Lung (tissue), 12 donors: ENCODE results near the gene SPACA5B. TPM values are rescaled to one million over a fixed set of nuclear protein-coding genes. Genes with fewer than 3 reads are reported as not detected.
"Not testable (repeated sequence)": the region's sequence is repeated elsewhere in the genome, so short reads cannot be mapped to it uniquely, and the experiment has no call there.

ENCODE experiments used
- ATAC-seq: fragments of 200-7000 bp; cut with Tn5 transposase; one replicate; pipeline ENCODE4 v1.9.1; 2020; ENCODE audit warnings: moderate number of reproducible peaks; ENCODE audit not compliant: insufficient read depth, low FRiP score
- DNase-seq, 3 donors: peaks; one replicate each; pipeline ENCODE4 v3.0.0-alpha.2; 2013 to 2017
- H3K27ac ChIP-seq, 2 donors: one replicate each; pipeline ENCODE4 v1.5.1; 2013; ENCODE audit warnings: mild to moderate bottlenecking in 2 of 2, moderate library complexity in 2 of 2, control low read depth in 1 of 2, inconsistent platforms in 1 of 2, low read depth in 1 of 2, low read length in 1 of 2
- H3K27me3 ChIP-seq, 3 donors: one replicate each; pipeline ENCODE4 v1.5.1; 2013; ENCODE audit warnings: low read length in 2 of 3; ENCODE audit not compliant: control insufficient read depth in 3 of 3, insufficient read depth in 3 of 3
- H3K36me3 ChIP-seq, 4 donors: one replicate each; pipeline ENCODE4 v1.5.1; 2013; ENCODE audit warnings: low read length in 4 of 4, mild to moderate bottlenecking in 1 of 4, moderate library complexity in 1 of 4; ENCODE audit not compliant: control insufficient read depth in 4 of 4, insufficient read depth in 4 of 4
- H3K4me1 ChIP-seq, 5 donors: one replicate each; pipeline ENCODE4 v1.5.1; 2013; ENCODE audit warnings: low read length in 5 of 5, mild to moderate bottlenecking in 2 of 5, moderate library complexity in 1 of 5; ENCODE audit not compliant: control insufficient read depth in 5 of 5, insufficient read depth in 5 of 5
- H3K4me3 ChIP-seq: one replicate; pipeline ENCODE4 v1.5.1; 2013; ENCODE audit warnings: mild to moderate bottlenecking, control low read depth, moderate library complexity
- H3K9ac ChIP-seq, 2 donors: one replicate each; pipeline ENCODE4 v1.5.1; 2013; ENCODE audit warnings: low read length in 2 of 2, control low read depth in 1 of 2; ENCODE audit not compliant: insufficient read depth in 1 of 2
- H3K9me3 ChIP-seq, 4 donors: one replicate each; pipeline ENCODE4 v1.5.1; 2013; ENCODE audit warnings: low read length in 3 of 4, mild to moderate bottlenecking in 1 of 4, moderate library complexity in 1 of 4; ENCODE audit not compliant: control insufficient read depth in 4 of 4, insufficient read depth in 3 of 4
- WGBS, 2 donors: extraction: QIAGEN DNeasy Blood & Tissue Kit; methylation state at CpG; one replicate each; pipeline ENCODE4 v1.1.7; 2013; 5-methylcytosine and 5-hydroxymethylcytosine counted together
- polyA plus RNA-seq, 2 donors: library from polyadenylated mRNA; stranded (reverse); fragments of 200-250 nt; gene quantifications; one replicate each; pipeline ENCODE4 v1.2.1, GENCODE V29; 2013
- total RNA-seq, 2 donors: library from RNA; depleted of rRNA in 1 of 2; stranded (reverse); fragments of >200 nt in 1 of 2; gene quantifications; one replicate each; pipeline ENCODE4 v1.2.1, GENCODE V29; 2014 to 2021
- TF ChIP-seq, protein P1 (sequence below): IDR thresholded peaks from 2 replicates; pipeline ENCODE4 v1.5.1; 2012; ENCODE audit warnings: mild to moderate bottlenecking; ENCODE audit errors: control extremely low read depth, extremely low read depth
- donor health status: control.
- donor health status: control.
- donor health status: Bipolar disorder and iron deficiency.
- donor health status: healthy.
- donor health status: DM: yes; HTN: yes; CAD: no.

SPACA5B gene
- total and polyA plus RNA-seq, 4 donors, result not detected

DNA sequence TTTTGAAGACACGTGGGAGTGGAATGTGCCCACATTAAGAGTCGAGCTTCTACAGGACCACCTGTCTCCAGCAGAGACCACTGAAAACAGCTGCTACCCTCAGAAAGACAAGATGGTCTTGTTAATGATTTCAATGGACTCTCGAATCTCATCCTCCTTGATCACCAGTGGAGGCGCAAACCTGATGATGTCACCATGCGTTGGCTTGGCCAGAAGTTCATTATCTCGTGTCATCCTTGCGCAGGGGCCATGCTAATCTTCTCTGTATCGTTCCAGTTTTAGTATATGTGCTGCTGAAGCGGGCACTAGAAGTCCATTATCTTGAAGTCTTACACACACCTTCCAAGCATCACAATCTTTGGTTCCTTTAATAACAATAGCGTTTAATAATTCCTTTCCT lies 23.3 kb downstream of the SPACA5B start:
- no peaks in the 10 kb centered on the region for H3K9me3 ChIP-seq
- H3K4me3 ChIP-seq, result no peak overlapping the region
- H3K4me1 ChIP-seq, result no peaks in the 10 kb centered on the region
- no peak for DNase-seq
- WGBS, 2 donors, result 83 to 93% methylated on average over 9 to 10 of the region's 10 CpGs
- no peaks in the 10 kb centered on the region for H3K36me3 ChIP-seq
- no peak overlapping the region for H3K9ac ChIP-seq
- H3K27ac ChIP-seq, result no peak overlapping the region
- TF ChIP-seq, protein P1, sequence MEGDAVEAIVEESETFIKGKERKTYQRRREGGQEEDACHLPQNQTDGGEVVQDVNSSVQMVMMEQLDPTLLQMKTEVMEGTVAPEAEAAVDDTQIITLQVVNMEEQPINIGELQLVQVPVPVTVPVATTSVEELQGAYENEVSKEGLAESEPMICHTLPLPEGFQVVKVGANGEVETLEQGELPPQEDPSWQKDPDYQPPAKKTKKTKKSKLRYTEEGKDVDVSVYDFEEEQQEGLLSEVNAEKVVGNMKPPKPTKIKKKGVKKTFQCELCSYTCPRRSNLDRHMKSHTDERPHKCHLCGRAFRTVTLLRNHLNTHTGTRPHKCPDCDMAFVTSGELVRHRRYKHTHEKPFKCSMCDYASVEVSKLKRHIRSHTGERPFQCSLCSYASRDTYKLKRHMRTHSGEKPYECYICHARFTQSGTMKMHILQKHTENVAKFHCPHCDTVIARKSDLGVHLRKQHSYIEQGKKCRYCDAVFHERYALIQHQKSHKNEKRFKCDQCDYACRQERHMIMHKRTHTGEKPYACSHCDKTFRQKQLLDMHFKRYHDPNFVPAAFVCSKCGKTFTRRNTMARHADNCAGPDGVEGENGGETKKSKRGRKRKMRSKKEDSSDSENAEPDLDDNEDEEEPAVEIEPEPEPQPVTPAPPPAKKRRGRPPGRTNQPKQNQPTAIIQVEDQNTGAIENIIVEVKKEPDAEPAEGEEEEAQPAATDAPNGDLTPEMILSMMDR, result no peak
- no peak for ATAC-seq
- no peaks in the 10 kb centered on the region for H3K27me3 ChIP-seq

DNA sequence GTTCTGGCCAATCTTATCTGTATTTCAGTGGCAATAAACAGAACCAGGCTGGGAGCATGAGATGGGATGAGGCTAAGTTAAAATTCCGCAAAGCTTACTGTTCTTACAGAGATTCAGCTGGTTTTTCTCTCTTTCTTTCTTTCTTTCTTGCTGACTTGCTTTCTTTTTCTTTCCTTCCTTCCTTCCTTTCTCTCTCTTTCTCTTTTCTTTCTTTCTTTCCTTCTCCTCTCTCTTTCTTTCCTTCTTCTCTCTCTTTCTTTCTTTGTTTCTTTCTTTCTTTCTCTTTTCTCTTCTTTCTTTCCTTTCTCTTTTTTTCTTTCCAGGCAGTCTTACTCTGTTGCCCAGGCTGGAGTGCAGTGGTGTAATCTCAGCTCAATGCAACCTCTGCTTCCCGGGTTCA lies 24.4 kb downstream of the SPACA5B start:
- no peak for ATAC-seq

DNA sequence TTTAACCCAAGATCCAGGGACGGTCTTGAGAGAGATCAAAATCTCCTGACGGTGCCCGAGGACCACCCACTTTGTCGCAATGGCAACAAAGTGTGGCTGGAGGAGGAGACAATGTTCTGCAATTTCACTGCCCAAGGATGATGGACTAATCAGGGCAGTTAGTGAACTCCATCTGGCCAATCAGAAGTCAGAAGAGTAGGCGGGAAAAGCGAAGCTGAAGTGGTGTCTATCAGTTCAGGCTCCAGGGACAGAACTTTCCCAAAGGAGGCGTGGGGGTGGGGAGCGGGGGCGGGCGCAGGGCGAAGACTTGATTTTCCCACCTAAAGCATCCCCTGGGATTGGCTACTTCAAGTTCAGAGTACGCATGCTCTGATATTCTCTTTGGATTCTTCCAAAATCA lies 25.6 kb downstream of the SPACA5B start:
- TF ChIP-seq, protein P1, result no peak
- Histone ChIP-seq H3K4me3 (no peak overlapping the region), H3K27ac (no peak overlapping the region), H3K36me3 (no peaks in the 10 kb centered on the region), H3K9ac (no peak overlapping the region), H3K27me3 (no peaks in the 10 kb centered on the region), H3K9me3 (no peaks in the 10 kb centered on the region), H3K4me1 (no peaks in the 10 kb centered on the region)
- ATAC-seq (no peak), DNase-seq (no peak)
- WGBS, 2 donors, result 89 to 93% methylated on average over 11 to 12 of the region's 12 CpGs

More for the DNA sequence above, 24.4 kb downstream of the SPACA5B start:
- Histone ChIP-seq H3K9me3 (no peaks in the 10 kb centered on the region), H3K27me3 (no peaks in the 10 kb centered on the region), H3K27ac (no peak overlapping the region), H3K4me1 (no peaks in the 10 kb centered on the region), H3K4me3 (no peak overlapping the region), H3K9ac (no peak overlapping the region), H3K36me3 (no peaks in the 10 kb centered on the region)
- TF ChIP-seq, protein P1, result no peak
- no peak for DNase-seq
- WGBS, 2 donors, result 85 to 96% methylated on average over 2 of the region's 2 CpGs

DNA sequence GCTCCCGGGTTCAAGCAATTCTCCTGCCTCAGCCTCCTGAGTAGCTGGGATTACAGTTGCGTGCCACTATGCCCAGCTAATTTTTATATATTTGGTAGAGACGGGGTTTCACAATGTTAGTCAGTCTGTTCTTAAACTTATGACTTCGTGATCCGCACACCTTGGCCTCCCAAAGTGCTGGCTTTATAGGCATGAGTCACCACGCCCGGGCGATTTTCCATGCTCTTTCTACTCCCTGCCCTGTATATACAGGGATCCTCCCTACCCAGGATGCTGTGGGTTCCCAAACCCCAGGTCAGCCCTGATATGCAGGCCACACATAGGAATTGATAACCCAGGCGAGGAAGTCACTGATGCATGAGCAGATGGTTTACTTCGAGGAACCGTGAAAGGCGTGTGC lies 34.8 kb downstream of the SPACA5B start:
- ATAC-seq, result no peak
- Histone ChIP-seq H3K4me1 (no peaks in the 10 kb centered on the region), H3K9me3 (peaks cover 0 to 7% (median 0%) of the 10 kb centered on the region in 4 donors), H3K27me3 (no peaks in the 10 kb centered on the region), H3K36me3 (no peaks in the 10 kb centered on the region), H3K4me3 (no peak overlapping the region), H3K27ac (no peak overlapping the region), H3K9ac (no peak overlapping the region)
- TF ChIP-seq, protein P1, result no peak
- 84 to 87% methylated on average over 12 of the region's 12 CpGs for WGBS, 2 donors
- no peak for DNase-seq

DNA sequence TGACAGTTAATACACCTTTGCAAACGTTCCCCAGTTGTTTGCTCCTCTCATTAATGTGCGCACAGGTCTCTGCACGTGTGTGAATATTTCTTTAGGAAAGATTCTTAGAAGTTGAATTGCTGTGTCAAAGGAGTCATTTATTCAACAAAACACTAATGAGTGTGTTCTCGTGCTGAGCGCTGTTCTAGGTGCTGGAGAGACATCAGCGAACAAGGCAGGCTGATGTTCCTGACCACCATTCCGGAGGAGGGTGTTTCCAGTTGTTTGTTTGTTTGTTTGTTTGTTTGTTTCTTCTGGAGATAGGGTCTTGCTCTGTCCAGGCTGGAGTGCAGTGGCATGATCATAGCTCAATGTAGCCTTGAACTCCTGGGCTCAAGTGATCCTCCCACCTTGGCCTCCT lies 35.9 kb downstream of the SPACA5B start:
- ATAC-seq, H3K4me1 ChIP-seq, H3K9me3 ChIP-seq, H3K27ac ChIP-seq, DNase-seq, H3K36me3 ChIP-seq, H3K9ac ChIP-seq, H3K27me3 ChIP-seq, H3K4me3 ChIP-seq: not testable (repeated sequence)
- 71 to 83% methylated on average over 4 to 6 of the region's 7 CpGs for WGBS, 2 donors
